ENCODE results near the gene TMC3.

DNA sequence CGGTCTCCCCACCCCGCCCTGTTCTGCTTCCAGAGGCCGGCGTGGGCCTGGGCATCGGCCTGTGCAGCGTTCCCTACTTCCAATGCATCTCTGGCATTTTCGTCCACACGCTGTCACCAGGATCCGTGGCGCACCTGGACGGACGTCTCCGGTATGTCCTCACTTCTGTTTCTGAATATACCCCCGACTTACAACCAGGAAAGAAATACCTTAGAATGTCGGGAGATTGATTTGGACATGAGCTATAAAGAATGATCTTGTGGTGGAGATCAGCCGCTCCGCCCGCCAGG is 91.5 kb downstream of the TMC3 start:
- no peak for TF ChIP-seq HCFC1 (IDR thresholded peaks at IDR 0.05; ENCODE audit: low read length)
- no peak for TF ChIP-seq JUND (IDR thresholded peaks at IDR 0.05; ENCODE audit: low read depth, low read length)
- no peak for TF ChIP-seq BCL11A (IDR thresholded peaks at IDR 0.05; ENCODE audit: low read depth, low read length)
- no peak for TF ChIP-seq POLR2AphosphoS5 (IDR thresholded peaks at IDR 0.05; ENCODE audit: low read length)
- TF ChIP-seq SMC3 (IDR thresholded peaks at IDR 0.05; ENCODE audit: borderline replicate concordance, low read length): no peak
- TF ChIP-seq, protein P1, sequence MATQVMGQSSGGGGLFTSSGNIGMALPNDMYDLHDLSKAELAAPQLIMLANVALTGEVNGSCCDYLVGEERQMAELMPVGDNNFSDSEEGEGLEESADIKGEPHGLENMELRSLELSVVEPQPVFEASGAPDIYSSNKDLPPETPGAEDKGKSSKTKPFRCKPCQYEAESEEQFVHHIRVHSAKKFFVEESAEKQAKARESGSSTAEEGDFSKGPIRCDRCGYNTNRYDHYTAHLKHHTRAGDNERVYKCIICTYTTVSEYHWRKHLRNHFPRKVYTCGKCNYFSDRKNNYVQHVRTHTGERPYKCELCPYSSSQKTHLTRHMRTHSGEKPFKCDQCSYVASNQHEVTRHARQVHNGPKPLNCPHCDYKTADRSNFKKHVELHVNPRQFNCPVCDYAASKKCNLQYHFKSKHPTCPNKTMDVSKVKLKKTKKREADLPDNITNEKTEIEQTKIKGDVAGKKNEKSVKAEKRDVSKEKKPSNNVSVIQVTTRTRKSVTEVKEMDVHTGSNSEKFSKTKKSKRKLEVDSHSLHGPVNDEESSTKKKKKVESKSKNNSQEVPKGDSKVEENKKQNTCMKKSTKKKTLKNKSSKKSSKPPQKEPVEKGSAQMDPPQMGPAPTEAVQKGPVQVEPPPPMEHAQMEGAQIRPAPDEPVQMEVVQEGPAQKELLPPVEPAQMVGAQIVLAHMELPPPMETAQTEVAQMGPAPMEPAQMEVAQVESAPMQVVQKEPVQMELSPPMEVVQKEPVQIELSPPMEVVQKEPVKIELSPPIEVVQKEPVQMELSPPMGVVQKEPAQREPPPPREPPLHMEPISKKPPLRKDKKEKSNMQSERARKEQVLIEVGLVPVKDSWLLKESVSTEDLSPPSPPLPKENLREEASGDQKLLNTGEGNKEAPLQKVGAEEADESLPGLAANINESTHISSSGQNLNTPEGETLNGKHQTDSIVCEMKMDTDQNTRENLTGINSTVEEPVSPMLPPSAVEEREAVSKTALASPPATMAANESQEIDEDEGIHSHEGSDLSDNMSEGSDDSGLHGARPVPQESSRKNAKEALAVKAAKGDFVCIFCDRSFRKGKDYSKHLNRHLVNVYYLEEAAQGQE (IDR thresholded peaks at IDR 0.05; ENCODE audit: low read depth, low read length): no peak
- no peak for TF ChIP-seq GABPA (IDR thresholded peaks at IDR 0.05; ENCODE audit: low read depth)
